ENCODE measurements around the gene MYRIP.

The MYRIP gene

DNA sequence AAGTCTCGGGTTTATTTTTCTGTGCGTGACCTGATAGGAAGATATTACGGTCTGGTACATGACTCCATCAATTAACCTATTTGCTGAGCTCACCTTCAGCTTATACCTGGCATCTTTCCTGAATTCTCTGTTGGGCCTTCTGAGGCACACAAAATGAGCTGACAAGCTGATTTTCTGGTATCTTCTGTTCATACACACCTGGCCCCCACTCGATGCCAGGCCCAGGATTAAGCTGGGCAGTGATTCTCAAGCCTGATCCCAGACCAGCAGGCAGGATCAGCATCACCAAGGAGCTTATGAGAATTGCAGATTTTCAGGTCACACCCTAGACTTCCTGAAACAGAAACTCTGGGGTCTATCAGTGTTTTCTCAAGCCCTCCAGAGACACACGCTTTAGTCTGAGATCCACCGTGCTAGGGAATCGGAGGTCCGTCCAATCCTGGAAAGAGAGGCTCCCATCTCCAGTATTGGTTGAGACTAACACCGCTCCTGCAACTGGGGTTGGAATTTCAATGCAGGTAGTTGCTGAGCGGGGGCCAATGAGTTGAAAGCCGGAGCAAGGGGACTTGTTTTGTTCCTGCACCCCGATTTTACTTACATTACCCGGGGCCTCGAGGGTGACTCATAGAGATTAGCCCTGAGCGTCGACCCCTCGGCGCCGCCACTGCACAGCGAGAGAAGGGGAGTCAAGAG, 499.5 kb downstream of the MYRIP start:
- peaks cover 22 to 31% of the 10 kb centered on the region in 2 experiments for H3K4me1 ChIP-seq (ENCODE audit: control insufficient read depth in 1 of 2, insufficient read depth in 1 of 2, low read depth in 1 of 2, low read length in 1 of 2)
- H3K27me3 ChIP-seq = no peaks in the 10 kb centered on the region
- peak overlapping the region; percentile 90 for H3K27ac ChIP-seq
- no peak for TF ChIP-seq CTCF (IDR thresholded peaks at IDR 0.05)
- no peaks in the 10 kb centered on the region for H3K9me3 ChIP-seq
- peak overlapping the region; percentile 89 to 98 for H3K4me3 ChIP-seq (ENCODE audit: low read depth in 1 of 2, low read length in 1 of 2)
- peaks cover 29% of the 10 kb centered on the region for H3K36me3 ChIP-seq

GRCh38 chr3:40309418-40309924, 500.1 kb downstream of the MYRIP start, which contains the start of gene EIF1B:
Gene EIF1B, plus strand, starts transcription at chr3:40309707. Its CDS starts 235 bp downstream, at chr3:40309942.
- H3K36me3 ChIP-seq = peaks cover 35% of the 10 kb centered on the region
- H3K9me3 ChIP-seq = no peaks in the 10 kb centered on the region
- TF ChIP-seq CTCF (IDR thresholded peaks at IDR 0.05) = peak; percentile 90
- peak within 1 kb of the TSS; percentile 89 to 98 for H3K4me3 ChIP-seq (ENCODE audit: low read depth in 1 of 2, low read length in 1 of 2)
- peaks cover 24 to 33% of the 10 kb centered on the region in 2 experiments for H3K4me1 ChIP-seq (ENCODE audit: control insufficient read depth in 1 of 2, insufficient read depth in 1 of 2, low read depth in 1 of 2, low read length in 1 of 2)
- peak within 1 kb of the TSS; percentile 90 for H3K27ac ChIP-seq
- no peaks in the 10 kb centered on the region for H3K27me3 ChIP-seq
